HEK293 (cell line): ENCODE measurements around the gene TMA7B.

Experiments
- CTCF ChIA-PET: fragments of 350-600 bp; formaldehyde crosslinking; extraction: SDS; loops from one replicate; lab custom pipeline; 2021; ENCODE audit warnings: antibody characterized with exemption; lab: Yijun Ruan, JAX
- POLR2A ChIA-PET: fragments of 300-600 bp; formaldehyde crosslinking; extraction: SDS; loops from one replicate; lab custom pipeline; 2020; ENCODE audit warnings: antibody characterized with exemption, inconsistent platforms; lab: Yijun Ruan, JAX
- H3K27ac ChIP-seq: fragments of 200-500 bp; sonication (Bioruptor generic); 2 replicates; pipeline ENCODE4 v1.5.1; 2014; ENCODE audit warnings: low read depth, low read length, control low read depth, inconsistent platforms; ENCODE audit errors: extremely low read depth
- H3K36me3 ChIP-seq, 2 experiments: fragments of 200-500 bp in 1 of 2; sonication (Bioruptor generic) in 1 of 2; 1 replicate in 1 of 2; 2 replicates in 1 of 2; pipeline ENCODE4 v1.5.1; 2014 to 2017; ENCODE audit warnings: inconsistent platforms in 2 of 2, low read length in 2 of 2; ENCODE audit not compliant: control insufficient read depth in 2 of 2, insufficient read depth in 1 of 2
- H3K4me1 ChIP-seq: fragments of 200-500 bp; sonication (Bioruptor generic); 2 replicates; pipeline ENCODE4 v1.5.1; 2014; ENCODE audit warnings: mild to moderate bottlenecking, low read length, inconsistent platforms; ENCODE audit not compliant: control insufficient read depth, insufficient read depth
- H3K4me3 ChIP-seq: 2 replicates; pipeline ENCODE4 v1.5.1; 2011; ENCODE audit warnings: low read depth, mild to moderate bottlenecking, control low read depth, low read length, moderate library complexity
- H3K9me3 ChIP-seq: fragments of 200-500 bp; sonication (Bioruptor generic); 2 replicates; pipeline ENCODE4 v1.5.1; 2014; ENCODE audit warnings: low read depth, low read length, inconsistent platforms; ENCODE audit not compliant: control insufficient read depth, insufficient read depth
- EGR2 ChIP-seq: fragments of 450-650 bp; formaldehyde crosslinking; IDR thresholded peaks from 2 replicates; pipeline ENCODE4 v1.5.1; 2016; ENCODE audit warnings: low read depth, missing biosample characterization, missing genetic modification characterization
- ZBTB49 ChIP-seq: fragments of 450-650 bp; formaldehyde crosslinking; IDR thresholded peaks from 2 replicates; pipeline ENCODE4 v1.5.1; 2016; ENCODE audit warnings: missing biosample characterization, missing genetic modification characterization, low read depth
- ZFHX2 ChIP-seq: fragments of 450-650 bp; formaldehyde crosslinking; conservative IDR thresholded peaks from 2 replicates; pipeline ENCODE4 v1.5.1; 2016; ENCODE audit warnings: missing biosample characterization, missing genetic modification characterization
- ZFP41 ChIP-seq: fragments of 450-650 bp; formaldehyde crosslinking; IDR thresholded peaks from 2 replicates; pipeline ENCODE4 v1.5.1; 2016; ENCODE audit warnings: missing biosample characterization, missing genetic modification characterization, borderline replicate concordance
- ZIC2 ChIP-seq: fragments of 450-650 bp; formaldehyde crosslinking; IDR thresholded peaks from 2 replicates; pipeline ENCODE4 v1.5.1; 2016; ENCODE audit warnings: missing biosample characterization, missing genetic modification characterization
- ZNF223 ChIP-seq: fragments of 450-650 bp; formaldehyde crosslinking; IDR thresholded peaks from 2 replicates; pipeline ENCODE4 v1.5.1; 2016; ENCODE audit warnings: missing biosample characterization, missing genetic modification characterization
- ZNF239 ChIP-seq: fragments of 450-650 bp; formaldehyde crosslinking; IDR thresholded peaks from 2 replicates; pipeline ENCODE4 v1.5.1; 2016; ENCODE audit warnings: missing biosample characterization, missing genetic modification characterization
- ZNF280D ChIP-seq: fragments of 450-650 bp; formaldehyde crosslinking; IDR thresholded peaks from 2 replicates; pipeline ENCODE4 v1.5.1; 2016; ENCODE audit warnings: missing biosample characterization, missing genetic modification characterization
- ZNF292 ChIP-seq: fragments of 450-650 bp; formaldehyde crosslinking; IDR thresholded peaks from 2 replicates; pipeline ENCODE4 v1.5.1; 2016; ENCODE audit warnings: low read depth, missing biosample characterization, missing genetic modification characterization, borderline replicate concordance
- ZNF324 ChIP-seq: fragments of 450-650 bp; formaldehyde crosslinking; IDR thresholded peaks from 2 replicates; pipeline ENCODE4 v1.5.1; 2016; ENCODE audit warnings: missing biosample characterization, missing genetic modification characterization
- ZNF354C ChIP-seq: fragments of 450-650 bp; formaldehyde crosslinking; IDR thresholded peaks from 2 replicates; pipeline ENCODE4 v1.5.1; 2016; ENCODE audit warnings: missing biosample characterization, missing genetic modification characterization, low read depth, borderline replicate concordance
- ZNF561 ChIP-seq: fragments of 450-650 bp; IDR thresholded peaks from 2 replicates; pipeline ENCODE4 v1.5.1; 2018; ENCODE audit warnings: missing biosample characterization, missing genetic modification characterization, borderline replicate concordance
- ZNF785 ChIP-seq: fragments of 450-650 bp; formaldehyde crosslinking; IDR thresholded peaks from 2 replicates; pipeline ENCODE4 v1.5.1; 2016; ENCODE audit warnings: missing biosample characterization, missing genetic modification characterization
- ZNF843 ChIP-seq: fragments of 450-650 bp; formaldehyde crosslinking; IDR thresholded peaks from 2 replicates; pipeline ENCODE4 v1.5.1; 2016; ENCODE audit warnings: missing biosample characterization, missing genetic modification characterization
- TF ChIP-seq, protein P1 (sequence below): fragments of 450-650 bp; formaldehyde crosslinking; IDR thresholded peaks from 2 replicates; pipeline ENCODE4 v1.5.1; 2016; ENCODE audit warnings: missing biosample characterization, missing genetic modification characterization
- TF ChIP-seq, protein P2 (sequence below): fragments of 450-650 bp; formaldehyde crosslinking; IDR thresholded peaks from 2 replicates; pipeline ENCODE4 v1.5.1; 2016; ENCODE audit warnings: missing biosample characterization, missing genetic modification characterization
- TF ChIP-seq, protein P3 (sequence below): fragments of 450-650 bp; formaldehyde crosslinking; conservative IDR thresholded peaks from 2 replicates; pipeline ENCODE4 v1.5.1; 2016; ENCODE audit warnings: low read depth, missing biosample characterization, missing genetic modification characterization

The TMA7B gene

DNA sequence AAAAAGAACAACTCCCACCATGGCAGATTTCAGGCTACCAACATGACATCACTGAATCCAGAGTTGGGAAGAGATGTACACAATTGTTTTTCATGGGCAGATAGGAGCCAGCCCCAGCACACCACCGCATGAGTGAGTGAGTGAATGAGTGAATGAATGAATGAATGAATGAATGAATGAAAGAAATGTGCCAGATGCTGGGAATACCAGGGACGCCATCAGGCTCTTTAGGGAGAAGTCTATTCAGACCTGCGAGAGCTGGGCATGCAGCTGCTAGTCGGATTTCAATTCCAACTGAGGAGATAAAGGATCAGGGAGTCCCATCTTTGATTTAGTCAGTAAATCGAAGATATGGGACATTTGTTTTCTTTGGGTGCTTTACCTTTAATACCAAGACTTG, 19.3 kb downstream of the TMA7B start:
- H3K27ac ChIP-seq = no peak overlapping the region
- H3K36me3 ChIP-seq = no peaks in the 10 kb centered on the region
- H3K9me3 ChIP-seq = no peaks in the 10 kb centered on the region
- no peak overlapping the region for H3K4me3 ChIP-seq
- POLR2A ChIA-PET = no interaction called here
- CTCF ChIA-PET = no interaction called here
- no peaks in the 10 kb centered on the region for H3K4me1 ChIP-seq
- no peak for TF ChIP-seq ZFHX2 (tag by site-specific recombination)
- TF ChIP-seq ZNF239 (tag by site-specific recombination) = no peak
- no peak for TF ChIP-seq ZNF354C (tag by site-specific recombination)
- TF ChIP-seq ZNF292 (tag by site-specific recombination) = no peak
- no peak for TF ChIP-seq ZFP41
- TF ChIP-seq ZNF561 (tag by site-specific recombination) = no peak
- TF ChIP-seq, protein P1, sequence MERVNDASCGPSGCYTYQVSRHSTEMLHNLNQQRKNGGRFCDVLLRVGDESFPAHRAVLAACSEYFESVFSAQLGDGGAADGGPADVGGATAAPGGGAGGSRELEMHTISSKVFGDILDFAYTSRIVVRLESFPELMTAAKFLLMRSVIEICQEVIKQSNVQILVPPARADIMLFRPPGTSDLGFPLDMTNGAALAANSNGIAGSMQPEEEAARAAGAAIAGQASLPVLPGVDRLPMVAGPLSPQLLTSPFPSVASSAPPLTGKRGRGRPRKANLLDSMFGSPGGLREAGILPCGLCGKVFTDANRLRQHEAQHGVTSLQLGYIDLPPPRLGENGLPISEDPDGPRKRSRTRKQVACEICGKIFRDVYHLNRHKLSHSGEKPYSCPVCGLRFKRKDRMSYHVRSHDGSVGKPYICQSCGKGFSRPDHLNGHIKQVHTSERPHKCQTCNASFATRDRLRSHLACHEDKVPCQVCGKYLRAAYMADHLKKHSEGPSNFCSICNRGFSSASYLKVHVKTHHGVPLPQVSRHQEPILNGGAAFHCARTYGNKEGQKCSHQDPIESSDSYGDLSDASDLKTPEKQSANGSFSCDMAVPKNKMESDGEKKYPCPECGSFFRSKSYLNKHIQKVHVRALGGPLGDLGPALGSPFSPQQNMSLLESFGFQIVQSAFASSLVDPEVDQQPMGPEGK (tag by site-specific recombination) = no peak
- TF ChIP-seq ZBTB49 (tag by site-specific recombination) = no peak
- TF ChIP-seq, protein P2, sequence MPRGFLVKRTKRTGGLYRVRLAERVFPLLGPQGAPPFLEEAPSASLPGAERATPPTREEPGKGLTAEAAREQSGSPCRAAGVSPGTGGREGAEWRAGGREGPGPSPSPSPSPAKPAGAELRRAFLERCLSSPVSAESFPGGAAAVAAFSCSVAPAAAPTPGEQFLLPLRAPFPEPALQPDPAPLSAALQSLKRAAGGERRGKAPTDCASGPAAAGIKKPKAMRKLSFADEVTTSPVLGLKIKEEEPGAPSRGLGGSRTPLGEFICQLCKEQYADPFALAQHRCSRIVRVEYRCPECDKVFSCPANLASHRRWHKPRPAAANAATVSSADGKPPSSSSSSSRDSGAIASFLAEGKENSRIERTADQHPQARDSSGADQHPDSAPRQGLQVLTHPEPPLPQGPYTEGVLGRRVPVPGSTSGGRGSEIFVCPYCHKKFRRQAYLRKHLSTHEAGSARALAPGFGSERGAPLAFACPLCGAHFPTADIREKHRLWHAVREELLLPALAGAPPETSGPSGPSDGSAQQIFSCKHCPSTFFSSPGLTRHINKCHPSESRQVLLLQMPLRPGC = no peak
- TF ChIP-seq ZNF324 (tag by site-specific recombination) = no peak

- ChIA-PET POLR2A (no interaction called here), CTCF (no interaction called here)
- Histone ChIP-seq H3K27ac (no peak overlapping the region), H3K4me1 (no peaks in the 10 kb centered on the region), H3K4me3 (no peak overlapping the region), H3K9me3 (no peaks in the 10 kb centered on the region), H3K36me3 (no peaks in the 10 kb centered on the region)
- TF ChIP-seq, protein P3, sequence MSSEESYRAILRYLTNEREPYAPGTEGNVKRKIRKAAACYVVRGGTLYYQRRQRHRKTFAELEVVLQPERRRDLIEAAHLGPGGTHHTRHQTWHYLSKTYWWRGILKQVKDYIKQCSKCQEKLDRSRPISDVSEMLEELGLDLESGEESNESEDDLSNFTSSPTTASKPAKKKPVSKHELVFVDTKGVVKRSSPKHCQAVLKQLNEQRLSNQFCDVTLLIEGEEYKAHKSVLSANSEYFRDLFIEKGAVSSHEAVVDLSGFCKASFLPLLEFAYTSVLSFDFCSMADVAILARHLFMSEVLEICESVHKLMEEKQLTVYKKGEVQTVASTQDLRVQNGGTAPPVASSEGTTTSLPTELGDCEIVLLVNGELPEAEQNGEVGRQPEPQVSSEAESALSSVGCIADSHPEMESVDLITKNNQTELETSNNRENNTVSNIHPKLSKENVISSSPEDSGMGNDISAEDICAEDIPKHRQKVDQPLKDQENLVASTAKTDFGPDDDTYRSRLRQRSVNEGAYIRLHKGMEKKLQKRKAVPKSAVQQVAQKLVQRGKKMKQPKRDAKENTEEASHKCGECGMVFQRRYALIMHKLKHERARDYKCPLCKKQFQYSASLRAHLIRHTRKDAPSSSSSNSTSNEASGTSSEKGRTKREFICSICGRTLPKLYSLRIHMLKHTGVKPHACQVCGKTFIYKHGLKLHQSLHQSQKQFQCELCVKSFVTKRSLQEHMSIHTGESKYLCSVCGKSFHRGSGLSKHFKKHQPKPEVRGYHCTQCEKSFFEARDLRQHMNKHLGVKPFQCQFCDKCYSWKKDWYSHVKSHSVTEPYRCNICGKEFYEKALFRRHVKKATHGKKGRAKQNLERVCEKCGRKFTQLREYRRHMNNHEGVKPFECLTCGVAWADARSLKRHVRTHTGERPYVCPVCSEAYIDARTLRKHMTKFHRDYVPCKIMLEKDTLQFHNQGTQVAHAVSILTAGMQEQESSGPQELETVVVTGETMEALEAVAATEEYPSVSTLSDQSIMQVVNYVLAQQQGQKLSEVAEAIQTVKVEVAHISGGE = no peak
- no peak for TF ChIP-seq ZNF223 (tag by site-specific recombination)
- TF ChIP-seq ZFHX2 (tag by site-specific recombination) = peak; percentile 52
- no peak for TF ChIP-seq ZNF785 (tag by site-specific recombination)
- no peak for TF ChIP-seq ZNF280D
- peak; percentile 47; the same call in 1 of the 2 replicates for TF ChIP-seq EGR2 (tag by site-specific recombination)
- peak; percentile 17; the same call in 1 of the 2 replicates for TF ChIP-seq ZIC2
- TF ChIP-seq ZNF843 (tag by site-specific recombination) = no peak
- TF ChIP-seq ZBTB49 (tag by site-specific recombination) = no peak
- TF ChIP-seq ZNF561 (tag by site-specific recombination) = no peak
These were observed 20.4 kb downstream of the TMA7B start for GRCh38 chr22:39980596-39980995.
